ENCODE data around the gene CDK5R2.
A peak's percentile ranks its signal among the peaks of the same experiment; 100 is the strongest.

The CDK5R2 gene

GRCh38 chr2:218962859-218963492 is 3.5 kb downstream of the CDK5R2 start:
- DNase-seq: peak; percentile 83

- no peak for DNase-seq
These were observed 4.1 kb downstream of the CDK5R2 start for GRCh38 chr2:218963601-218964000.

GRCh38 chr2:218964041-218964771 is 4.7 kb downstream of the CDK5R2 start:
- peak; percentile 41 for DNase-seq

GRCh38 chr2:218970894-218971293 is 11.4 kb downstream of the CDK5R2 start:
- no peak for DNase-seq

- DNase-seq: no peak
These were observed 15.8 kb downstream of the CDK5R2 start for GRCh38 chr2:218975060-218975777.

GRCh38 chr2:218979846-218980734 is 20.6 kb downstream of the CDK5R2 start:
- DNase-seq: peak; percentile 95

GRCh38 chr2:218980735-218981389 is 21.4 kb downstream of the CDK5R2 start:
- no peak for DNase-seq

- DNase-seq: peak; percentile 66
These were observed 22.0 kb downstream of the CDK5R2 start for GRCh38 chr2:218981390-218981880.

- DNase-seq: peak; percentile 69
These were observed 22.6 kb downstream of the CDK5R2 start for GRCh38 chr2:218981881-218982585.

- peak; percentile 57 for DNase-seq
These were observed 23.3 kb downstream of the CDK5R2 start for GRCh38 chr2:218982586-218983262.

- no peak for DNase-seq
These were observed 23.9 kb downstream of the CDK5R2 start for GRCh38 chr2:218983263-218983933.

GRCh38 chr2:218983934-218984238 is 24.4 kb downstream of the CDK5R2 start:
- no peak for DNase-seq

- DNase-seq: no peak
These were observed 25.0 kb downstream of the CDK5R2 start for GRCh38 chr2:218984239-218985020.

- no peak for DNase-seq
These were observed 25.5 kb downstream of the CDK5R2 start, which contains the start of gene FEV for GRCh38 chr2:218985021-218985324. FEV (minus strand) TSS chr2:218985184; CDS start chr2:218985075, 109 bp downstream.

GRCh38 chr2:218985325-218986091 is 26.0 kb downstream of the CDK5R2 start:
- DNase-seq: no peak

- no peak for DNase-seq
These were observed 26.8 kb downstream of the CDK5R2 start for GRCh38 chr2:218986148-218986761.

GRCh38 chr2:218988164-218988563 is 28.7 kb downstream of the CDK5R2 start:
- no peak for DNase-seq

GRCh38 chr2:218988650-218989049 is 29.2 kb downstream of the CDK5R2 start:
- DNase-seq: no peak
